ENCODE results near the gene ZNF346. TPM values are rescaled to one million over a fixed set of nuclear protein-coding genes. Genes with fewer than 3 reads are reported as not detected.

Gene ZNF346
- total RNA-seq, 4 donors from 2014 or later, result 8.5 to 13.3 (median 12.3) TPM

DNA sequence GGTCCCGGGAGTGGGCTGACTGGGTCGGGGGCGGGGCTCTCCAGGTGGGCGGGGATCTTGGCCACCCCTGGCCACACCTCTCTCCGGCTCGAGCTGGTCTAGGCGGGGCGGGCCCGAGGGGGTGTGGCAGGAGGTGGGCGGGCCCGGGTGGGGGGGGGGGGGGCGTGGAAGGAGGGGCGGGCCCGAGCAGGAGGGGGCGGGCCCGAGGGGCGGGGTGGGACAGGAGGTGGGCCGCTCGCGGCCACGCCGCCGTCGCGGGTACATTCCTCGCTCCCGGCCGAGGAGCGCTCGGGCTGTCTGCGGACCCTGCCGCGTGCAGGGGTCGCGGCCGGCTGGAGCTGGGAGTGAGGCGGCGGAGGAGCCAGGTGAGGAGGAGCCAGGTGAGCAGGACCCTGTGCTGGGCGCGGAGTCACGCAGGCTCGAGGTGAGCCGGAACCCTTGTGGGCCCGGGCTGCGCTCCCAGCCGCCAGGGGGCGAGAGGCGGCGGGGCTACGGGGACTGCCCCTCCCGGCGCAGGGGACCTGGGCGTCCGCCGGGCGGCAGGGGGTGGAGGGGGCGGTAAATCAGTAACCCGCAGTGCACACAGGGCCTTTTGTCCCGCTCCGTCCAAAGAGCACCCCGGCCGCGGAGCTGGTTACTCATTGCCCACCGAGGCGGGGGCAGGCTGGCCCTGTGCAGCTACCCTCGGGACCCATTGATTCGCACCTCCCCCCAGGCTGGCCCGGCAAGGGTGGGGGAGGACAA lies 64.3 kb downstream of the ZNF346 start, which contains the start of gene FGFR4:
FGFR4 (plus strand) TSS at position 262 of the 744 bp plus-strand sequence. CDS start 2,688 bp downstream, outside the sequence.
- TF ChIP-seq, protein P1, sequence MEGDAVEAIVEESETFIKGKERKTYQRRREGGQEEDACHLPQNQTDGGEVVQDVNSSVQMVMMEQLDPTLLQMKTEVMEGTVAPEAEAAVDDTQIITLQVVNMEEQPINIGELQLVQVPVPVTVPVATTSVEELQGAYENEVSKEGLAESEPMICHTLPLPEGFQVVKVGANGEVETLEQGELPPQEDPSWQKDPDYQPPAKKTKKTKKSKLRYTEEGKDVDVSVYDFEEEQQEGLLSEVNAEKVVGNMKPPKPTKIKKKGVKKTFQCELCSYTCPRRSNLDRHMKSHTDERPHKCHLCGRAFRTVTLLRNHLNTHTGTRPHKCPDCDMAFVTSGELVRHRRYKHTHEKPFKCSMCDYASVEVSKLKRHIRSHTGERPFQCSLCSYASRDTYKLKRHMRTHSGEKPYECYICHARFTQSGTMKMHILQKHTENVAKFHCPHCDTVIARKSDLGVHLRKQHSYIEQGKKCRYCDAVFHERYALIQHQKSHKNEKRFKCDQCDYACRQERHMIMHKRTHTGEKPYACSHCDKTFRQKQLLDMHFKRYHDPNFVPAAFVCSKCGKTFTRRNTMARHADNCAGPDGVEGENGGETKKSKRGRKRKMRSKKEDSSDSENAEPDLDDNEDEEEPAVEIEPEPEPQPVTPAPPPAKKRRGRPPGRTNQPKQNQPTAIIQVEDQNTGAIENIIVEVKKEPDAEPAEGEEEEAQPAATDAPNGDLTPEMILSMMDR (IDR thresholded peaks at IDR 0.05; ENCODE audit: low read depth), result no peak

DNA sequence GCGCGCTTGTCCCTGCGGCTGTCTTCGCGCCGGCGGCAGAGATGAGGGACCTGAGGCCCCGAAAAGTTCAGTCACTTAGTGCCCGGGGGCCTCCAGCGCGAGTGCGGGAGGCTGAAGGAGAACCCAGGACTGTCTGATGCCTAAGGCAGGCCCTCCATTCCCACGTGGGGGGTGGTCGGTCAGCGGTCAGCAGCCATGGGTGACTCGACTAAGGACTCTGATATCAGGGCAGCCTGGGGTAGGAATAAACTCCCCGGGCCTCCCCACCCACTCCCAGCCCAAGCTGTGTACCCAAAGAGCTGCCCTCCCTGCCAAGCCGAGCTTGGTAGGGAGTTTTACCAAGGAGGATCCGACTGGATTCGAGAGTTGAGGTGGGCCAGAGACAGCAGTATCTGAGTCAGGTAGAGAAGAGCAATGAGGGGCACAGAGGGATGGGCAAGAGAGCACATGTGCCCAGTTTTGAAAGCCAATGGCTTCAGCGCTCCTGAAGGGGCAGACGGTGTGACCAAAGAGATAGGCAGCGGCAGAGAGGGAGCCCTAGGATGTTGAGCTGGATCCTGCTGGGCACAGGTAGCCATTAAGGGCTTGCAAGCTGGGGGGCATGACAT lies 65.0 kb downstream of the ZNF346 start:
- TF ChIP-seq, protein P1 (IDR thresholded peaks at IDR 0.05; ENCODE audit: low read depth), result no peak

DNA sequence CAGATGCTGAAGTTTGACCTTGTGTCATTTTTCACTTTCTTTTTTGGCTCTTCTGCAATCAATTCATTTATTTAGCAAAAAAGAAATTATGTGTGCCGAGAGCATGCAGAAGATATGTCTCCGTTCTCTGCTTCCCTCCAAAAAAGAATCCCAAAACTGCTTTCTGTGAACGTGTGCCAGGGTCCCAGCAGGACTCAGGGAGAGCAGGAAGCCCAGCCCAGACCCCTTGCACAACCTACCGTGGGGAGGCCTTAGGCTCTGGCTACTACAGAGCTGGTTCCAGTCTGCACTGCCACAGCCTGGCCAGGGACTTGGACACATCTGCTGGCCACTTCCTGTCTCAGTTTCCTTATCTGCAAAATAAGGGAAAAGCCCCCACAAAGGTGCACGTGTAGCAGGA lies 66.6 kb downstream of the ZNF346 start:
- TF ChIP-seq, protein P1 (IDR thresholded peaks at IDR 0.05; ENCODE audit: low read depth), result no peak

DNA sequence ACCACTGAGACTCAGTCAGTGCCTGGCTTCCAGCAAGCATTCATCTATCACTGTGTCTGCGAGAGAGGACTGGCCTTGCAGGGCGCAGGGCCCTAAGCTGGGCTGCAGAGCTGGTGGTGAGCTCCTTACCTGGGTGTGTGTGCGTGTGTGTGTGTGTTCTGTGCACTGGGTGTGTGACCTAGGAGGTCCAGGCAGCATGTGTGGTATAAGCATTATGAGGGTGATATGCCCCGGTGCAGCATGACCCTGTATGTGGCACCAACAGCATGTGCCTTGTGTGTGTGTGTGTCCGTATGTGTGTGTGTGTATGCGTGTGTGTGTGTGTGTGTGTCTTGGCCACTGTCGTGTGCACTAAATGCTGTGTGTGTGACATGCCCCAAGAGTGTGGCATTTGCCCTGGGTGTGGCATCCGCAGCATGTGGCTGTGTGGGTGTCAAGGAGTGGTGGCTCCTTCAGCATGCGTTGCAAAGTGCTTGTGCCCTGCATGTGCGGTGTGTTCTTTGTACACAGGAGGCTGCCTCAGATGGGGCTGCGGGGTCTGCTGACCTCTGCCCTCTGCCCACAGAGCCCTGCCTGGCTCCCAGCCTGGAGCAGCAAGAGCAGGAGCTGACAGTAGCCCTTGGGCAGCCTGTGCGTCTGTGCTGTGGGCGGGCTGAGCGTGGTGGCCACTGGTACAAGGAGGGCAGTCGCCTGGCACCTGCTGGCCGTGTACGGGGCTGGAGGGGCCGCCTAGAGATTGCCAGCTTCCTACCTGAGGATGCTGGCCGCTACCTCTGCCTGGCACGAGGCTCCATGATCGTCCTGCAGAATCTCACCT lies 67.5 kb downstream of the ZNF346 start:
- TF ChIP-seq, protein P1 (IDR thresholded peaks at IDR 0.05; ENCODE audit: low read depth), result no peak

DNA sequence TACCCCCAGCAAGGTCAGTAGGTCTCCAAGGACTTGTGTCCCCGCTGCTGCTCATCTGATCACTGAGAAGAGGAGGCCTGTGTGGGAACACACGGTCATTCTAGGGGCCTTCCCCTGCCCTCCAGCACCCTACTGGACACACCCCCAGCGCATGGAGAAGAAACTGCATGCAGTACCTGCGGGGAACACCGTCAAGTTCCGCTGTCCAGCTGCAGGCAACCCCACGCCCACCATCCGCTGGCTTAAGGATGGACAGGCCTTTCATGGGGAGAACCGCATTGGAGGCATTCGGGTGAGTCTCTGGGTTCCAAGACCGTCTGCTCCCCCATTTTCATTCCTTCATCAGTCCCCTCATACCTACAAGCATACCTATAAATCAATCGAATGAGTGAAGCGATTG lies 68.3 kb downstream of the ZNF346 start:
- TF ChIP-seq, protein P1 (IDR thresholded peaks at IDR 0.05; ENCODE audit: low read depth), result no peak

DNA sequence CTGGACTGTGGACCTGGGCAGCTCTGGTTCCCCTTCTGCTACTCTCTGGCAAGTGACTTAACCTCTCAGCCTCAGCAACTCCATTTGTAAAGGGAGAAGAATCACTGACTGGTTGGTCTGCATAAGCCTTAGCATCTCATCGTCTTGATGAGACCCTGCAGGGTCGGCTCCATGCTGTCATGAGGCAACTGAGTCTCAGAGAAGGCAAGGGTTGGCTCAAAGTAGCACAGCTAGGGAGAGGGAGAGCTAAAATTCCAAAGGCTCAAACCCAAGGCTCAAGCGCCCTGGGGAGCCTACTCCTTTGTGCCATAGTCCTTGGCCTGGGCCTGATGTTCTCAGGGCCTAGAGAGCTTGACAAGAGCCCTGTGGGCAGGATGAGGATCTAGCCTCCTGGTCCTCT lies 68.7 kb downstream of the ZNF346 start:
- TF ChIP-seq, protein P1 (IDR thresholded peaks at IDR 0.05; ENCODE audit: low read depth), result no peak
